HG02852 (cell line): ENCODE measurements around the gene AMBRA1.

Source experiments
- ATAC-seq: cut with Tn5 transposase; IDR thresholded peaks from one replicate; pipeline ENCODE4 v1.9.1; 2021; ENCODE audit warnings: mild to moderate bottlenecking, moderate library complexity; ENCODE audit not compliant: unreplicated experiment

The AMBRA1 gene, protein sequence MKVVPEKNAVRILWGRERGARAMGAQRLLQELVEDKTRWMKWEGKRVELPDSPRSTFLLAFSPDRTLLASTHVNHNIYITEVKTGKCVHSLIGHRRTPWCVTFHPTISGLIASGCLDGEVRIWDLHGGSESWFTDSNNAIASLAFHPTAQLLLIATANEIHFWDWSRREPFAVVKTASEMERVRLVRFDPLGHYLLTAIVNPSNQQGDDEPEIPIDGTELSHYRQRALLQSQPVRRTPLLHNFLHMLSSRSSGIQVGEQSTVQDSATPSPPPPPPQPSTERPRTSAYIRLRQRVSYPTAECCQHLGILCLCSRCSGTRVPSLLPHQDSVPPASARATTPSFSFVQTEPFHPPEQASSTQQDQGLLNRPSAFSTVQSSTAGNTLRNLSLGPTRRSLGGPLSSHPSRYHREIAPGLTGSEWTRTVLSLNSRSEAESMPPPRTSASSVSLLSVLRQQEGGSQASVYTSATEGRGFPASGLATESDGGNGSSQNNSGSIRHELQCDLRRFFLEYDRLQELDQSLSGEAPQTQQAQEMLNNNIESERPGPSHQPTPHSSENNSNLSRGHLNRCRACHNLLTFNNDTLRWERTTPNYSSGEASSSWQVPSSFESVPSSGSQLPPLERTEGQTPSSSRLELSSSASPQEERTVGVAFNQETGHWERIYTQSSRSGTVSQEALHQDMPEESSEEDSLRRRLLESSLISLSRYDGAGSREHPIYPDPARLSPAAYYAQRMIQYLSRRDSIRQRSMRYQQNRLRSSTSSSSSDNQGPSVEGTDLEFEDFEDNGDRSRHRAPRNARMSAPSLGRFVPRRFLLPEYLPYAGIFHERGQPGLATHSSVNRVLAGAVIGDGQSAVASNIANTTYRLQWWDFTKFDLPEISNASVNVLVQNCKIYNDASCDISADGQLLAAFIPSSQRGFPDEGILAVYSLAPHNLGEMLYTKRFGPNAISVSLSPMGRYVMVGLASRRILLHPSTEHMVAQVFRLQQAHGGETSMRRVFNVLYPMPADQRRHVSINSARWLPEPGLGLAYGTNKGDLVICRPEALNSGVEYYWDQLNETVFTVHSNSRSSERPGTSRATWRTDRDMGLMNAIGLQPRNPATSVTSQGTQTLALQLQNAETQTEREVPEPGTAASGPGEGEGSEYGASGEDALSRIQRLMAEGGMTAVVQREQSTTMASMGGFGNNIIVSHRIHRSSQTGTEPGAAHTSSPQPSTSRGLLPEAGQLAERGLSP (N-terminal part only)

DNA sequence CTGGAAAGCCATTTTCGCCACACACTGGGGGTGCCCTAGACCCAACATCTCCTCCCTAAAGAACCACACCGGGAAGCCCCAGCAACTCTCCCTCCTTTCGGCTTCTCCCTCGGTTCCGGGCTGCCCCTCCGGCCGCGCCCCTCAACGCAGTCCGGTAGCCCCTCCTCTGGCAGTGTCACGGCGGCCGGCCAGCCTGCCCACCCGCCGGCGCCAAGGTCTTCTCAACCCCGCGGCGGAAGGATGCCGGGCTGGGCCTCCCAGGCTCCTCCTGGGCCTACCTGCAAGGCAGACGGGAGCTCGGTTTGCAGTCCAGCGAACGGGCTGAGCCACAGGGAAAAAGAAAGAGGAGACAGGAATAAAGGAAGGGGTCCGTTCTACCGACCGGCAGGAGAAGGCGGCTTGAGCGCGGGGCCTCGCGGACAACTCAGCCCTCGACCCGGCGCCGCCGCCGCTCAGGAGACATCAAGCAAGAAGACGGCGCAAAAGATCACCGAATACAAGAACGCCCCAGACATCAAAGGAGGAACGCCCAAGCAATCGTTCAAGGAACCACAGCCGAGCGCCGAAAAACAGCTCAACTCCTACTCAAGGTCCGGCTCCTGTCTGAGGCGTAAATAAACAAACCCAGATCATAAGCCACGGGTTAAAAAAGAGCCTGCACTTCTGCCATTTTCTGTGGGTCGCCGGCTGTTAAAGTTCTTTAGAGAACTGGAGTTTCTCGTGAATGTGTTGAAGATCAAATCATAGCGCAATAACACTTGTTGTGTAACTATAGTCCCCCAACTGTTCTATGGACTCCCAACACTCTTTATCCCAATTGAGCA is at the start of gene AMBRA1:
Gene AMBRA1 (minus strand): TSS at position 474 of the 824 bp plus-strand sequence. CDS start 45,643 bp downstream, outside the sequence.
- ATAC-seq, result peak; percentile 72

DNA sequence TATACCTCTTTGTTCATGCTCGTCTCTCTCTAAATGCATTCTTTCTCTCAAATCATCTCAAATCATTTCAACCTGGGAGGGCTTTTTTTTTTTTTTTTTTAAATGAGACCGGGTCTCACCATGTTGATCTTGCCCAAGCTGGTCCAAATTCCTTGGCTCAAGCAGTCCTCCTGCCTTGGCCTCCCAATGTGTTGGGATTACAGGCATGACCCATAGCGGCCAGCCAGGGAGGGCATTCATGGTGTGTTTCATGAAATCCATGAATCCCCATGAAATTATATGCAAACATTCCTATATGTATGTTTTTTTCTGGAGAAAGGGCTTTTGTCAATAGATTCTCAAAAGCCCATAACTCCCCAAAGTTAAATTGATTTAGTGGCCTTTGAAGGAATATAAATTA is 49.7 kb upstream of the AMBRA1 start:
- ATAC-seq, result no peak

DNA sequence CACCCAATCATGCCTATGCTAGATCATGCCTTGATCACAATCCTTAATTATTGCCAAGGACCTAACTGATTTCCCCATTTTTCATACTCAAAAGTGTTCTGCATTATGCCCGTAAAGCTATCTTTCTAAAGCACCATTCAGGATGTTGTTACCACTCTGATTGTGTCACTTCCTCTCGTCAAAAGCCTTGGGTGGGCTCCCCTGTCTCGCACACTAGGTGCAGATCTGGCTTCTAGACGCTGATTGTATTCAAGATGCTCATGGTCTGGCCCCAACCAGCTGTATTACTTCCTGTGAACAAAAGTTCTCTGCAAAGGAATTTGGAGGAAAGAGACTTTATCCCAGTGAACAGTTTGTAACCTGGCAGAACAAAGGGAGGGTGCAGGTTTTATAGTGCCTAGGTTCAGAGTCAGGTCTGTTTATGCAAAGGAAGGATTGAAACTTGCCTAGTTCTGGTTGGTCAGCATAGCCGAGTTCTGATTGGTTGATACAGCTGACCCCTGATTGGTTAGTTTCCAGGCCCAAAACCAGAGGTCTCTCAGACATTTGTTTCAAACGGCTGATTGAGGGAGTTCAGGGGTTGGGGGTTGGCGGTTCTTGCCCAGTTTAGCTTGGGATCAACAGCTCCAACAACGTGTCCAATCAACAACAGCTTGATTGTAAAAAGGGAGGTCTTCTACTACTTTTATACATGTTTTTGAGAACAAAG is 49.0 kb upstream of the AMBRA1 start:
- ATAC-seq, result no peak

DNA sequence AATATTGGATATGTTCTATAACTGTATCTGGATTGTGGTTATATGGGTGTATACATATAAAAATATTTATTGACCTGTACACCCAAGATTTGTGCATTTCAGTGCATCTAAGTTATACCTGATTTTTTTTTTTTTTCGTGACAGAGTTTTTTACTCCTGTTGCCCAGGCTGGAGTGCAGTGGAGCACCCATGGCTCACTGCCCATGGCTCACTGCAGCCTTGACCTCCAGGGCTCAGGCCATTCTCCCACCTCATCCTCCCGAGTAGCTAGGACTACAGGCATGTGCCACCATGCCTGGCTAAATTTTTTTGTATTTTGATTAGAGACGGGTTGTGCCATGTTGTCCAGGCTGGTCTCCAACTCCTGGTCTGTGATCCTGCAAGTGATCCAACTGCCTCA is 47.8 kb upstream of the AMBRA1 start:
- ATAC-seq, result no peak

DNA sequence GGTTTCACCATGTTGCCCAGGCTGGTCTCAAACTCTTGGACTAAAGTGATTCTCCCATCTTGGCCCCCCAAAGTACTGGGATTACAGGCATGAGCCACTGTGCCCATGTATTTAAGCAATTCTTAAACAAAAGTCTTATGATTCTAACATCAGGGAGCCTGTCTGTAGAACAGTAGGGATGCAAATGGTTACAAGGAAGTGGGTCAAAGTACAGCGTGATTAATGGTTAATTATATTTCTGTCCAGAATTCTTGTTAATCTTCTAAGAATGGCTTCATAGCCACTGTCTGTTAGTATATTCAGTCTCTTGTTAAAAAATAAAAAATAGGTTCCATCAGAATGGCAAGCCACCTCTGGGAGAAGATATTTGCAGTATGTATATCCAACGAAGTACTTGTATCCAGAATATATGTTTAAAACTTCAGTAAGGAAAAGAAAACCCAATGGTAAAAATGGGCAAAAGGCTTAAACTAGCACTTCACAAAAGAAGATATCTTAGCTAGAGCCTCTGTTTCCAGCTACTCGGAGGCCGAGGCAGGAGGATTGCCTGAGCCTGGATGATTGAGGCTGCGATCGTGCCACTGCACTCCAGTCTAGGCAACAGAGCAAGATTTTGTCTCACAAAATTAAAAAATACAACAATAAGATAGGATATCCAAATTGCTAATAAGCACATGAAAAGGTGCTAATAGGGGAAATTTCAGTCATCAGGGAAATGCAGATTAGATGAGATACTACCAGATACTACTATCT is 46.4 kb upstream of the AMBRA1 start:
- ATAC-seq, result no peak

DNA sequence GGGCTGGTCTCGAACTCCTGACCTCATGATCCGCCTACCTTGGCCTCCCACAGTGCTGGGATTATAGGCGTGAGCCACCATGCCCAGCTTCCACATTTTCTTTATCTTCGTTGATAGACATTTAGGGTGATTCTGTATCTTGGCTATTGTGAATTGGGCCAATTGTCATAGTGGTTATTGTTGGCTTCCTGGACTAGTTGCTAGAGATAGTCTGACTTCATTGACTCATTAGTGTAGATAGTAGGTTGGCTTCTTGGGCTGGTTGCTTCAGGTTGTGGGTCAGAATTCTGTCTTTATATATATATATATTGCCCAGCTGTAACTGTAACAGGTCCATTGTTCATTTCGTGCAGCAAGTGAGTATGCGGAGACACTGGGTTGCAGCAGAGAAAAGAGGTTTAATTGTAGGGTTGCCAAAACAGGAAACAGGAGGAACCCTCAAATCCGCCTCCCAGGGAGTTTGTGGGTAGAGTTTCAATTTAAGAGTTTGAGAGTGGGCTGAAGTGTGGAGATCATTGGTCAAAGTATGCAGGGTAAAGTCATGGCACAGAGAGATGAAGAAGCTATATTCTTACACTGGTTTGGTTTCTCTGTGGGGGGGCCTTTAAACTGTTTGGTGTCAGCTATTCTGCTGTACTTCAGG is 45.5 kb upstream of the AMBRA1 start:
- ATAC-seq, result no peak

DNA sequence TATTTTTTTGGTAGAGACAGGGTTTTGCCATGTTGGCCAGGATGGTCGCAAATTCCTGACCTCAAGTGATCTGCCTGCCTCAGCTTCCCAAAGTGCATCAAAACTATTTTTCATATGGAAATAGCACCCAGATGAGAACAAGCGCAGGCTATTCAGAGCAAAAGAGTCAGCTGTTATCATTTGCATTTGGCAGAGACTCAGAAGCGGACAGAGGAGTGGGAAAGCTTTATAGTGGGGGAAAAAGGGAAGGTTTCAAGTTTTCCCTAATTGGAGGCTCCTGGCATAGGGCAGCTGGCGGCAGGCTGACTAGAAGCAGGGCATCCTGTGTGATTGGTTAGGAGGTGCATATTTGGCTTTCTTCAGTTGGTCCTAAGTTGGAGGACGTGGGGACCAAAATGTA is 43.7 kb upstream of the AMBRA1 start:
- ATAC-seq, result no peak

DNA sequence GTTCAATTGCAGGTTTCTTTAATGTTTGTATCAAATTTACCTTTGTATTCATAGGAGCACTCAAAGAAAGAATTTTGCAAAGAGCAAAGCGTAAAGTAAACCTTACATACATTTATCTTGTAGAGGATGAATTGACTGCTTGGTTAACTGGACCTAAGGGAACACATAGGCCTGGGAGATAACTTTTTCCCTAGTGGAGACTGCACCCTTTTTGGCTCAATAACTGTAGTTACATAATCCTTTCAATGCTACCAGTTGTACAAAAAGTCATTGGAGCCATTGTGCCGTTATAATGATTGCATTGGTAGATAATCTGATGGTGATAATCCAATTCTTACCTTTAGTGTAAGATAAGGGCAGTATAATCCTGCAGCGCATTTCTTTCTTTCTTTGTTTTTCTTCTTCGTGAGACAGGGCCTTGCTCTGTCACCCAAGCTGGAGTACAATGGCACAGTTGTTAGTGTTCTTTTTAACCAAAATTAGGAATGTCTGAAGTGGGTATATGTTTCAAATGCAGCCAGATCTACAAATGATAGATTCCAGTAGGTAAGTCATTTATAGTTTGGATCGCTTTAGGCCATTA is 41.8 kb upstream of the AMBRA1 start:
- no peak for ATAC-seq

DNA sequence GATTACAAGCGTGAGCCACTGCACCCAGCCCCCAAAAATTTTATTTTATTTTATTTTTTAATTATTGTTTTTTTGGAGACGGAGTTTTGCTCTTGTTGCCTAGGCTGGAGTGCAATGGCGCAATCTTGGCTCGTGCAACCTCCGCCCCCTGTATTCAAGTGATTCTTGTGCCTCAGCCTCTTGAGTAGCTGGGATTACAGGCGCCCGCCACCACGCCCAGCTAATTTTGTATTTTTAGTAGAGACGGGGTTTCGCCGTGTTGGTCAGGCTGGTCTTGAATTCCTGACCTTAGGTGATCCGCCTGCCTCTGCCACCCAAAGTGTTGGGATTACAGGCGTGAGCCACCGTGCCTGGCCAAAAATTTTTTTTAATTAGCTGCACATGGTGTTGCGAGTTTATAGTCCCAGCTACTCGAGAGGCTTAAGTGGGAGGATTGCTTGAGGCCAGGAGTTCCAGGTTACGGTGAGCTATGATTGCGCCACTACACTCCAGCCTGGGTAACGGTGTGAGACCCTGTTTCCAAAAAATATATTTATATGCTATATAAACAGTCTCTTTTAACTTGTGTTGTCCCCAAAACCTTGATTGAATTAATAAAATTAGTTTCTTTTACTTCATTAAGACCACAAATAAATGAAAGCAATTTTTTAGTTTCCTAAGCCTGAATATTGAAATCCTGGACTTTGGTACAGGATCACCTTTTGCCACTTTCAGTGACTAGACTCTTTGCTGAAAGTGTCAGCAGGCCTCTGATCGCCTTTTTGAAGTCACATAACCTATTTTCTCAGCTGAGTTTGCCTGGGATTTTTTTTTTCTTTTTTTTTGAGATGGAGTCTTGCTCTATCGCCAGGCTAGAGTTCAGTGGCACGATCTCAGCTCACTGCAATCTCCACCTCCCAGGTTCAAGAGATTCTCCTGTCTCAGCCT is 39.7 kb upstream of the AMBRA1 start:
- ATAC-seq, result no peak

DNA sequence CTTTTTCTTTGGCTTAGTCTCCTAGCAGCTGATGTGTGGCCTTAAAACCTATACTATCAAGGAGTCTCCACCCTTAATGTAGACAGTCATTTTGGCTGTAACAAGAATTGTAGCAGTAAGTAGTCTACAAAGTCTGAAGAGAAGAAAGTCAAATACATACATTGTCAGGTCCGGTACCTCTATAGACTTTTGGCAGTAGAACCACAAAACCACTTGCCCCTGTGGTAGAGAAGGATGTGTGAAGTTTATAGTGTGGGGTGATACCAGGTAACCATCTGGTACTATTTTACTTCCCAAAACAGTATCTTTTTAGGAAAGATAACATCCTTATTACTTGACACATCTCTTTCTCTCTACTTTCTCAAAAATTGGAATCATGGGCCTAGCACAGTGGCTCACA is 38.7 kb upstream of the AMBRA1 start:
- no peak for ATAC-seq

DNA sequence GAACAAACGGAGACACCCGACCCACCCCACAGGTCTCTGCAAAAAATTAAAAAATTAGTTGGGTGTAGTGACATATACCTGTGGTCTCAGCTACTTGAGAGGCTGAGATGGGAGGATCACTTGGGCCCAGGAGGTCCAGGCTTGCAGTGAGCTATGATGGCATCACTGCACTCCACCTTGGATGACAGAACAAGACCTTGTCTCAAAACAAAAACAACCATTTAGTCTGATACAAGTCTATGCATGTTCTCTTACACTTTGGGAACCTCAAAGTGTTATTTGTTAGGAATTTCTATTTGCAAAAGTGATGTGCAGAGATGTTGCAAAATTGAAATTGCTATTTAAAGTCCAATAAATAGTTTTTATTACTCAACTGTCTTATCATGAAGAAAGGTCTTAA is 37.9 kb upstream of the AMBRA1 start:
- ATAC-seq, result no peak

DNA sequence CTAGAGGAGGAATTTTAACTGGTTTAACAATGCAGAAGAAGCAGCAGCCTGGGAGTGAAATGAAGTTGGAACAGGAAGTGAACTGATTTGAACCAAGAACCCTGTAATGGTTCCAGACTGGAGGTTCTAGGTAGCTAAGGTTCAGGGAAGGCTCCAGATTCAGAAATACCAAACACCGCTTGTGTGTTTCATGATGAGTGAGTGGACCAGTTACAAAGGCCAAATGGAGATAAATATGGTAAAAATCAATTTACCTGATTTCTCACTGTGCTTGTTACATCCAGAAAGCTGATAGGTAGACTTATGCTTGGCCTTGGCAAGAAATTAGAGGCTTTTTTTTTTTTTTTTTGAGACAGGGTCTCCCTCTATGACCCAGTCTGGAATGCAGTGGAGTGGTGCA is 36.4 kb upstream of the AMBRA1 start:
- no peak for ATAC-seq

DNA sequence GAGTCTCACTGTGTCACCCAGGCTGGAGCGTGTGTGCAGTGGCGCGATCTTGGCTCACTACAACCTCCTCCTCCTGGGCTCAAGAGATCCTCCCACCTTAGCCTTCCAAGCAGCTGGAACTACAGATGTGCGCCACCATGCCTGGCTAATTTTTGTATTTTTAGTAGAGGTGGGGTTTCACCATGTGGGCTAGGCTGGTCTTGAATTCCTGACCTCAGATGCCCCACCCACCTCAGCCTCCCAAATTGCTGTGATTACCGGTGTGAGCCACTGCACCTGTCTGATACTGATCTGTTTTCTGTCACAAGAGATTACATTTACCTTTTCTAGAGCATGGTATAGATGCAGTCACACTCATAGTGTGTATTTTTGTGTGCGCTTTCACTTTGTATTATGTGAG is 35.1 kb upstream of the AMBRA1 start:
- no peak for ATAC-seq

DNA sequence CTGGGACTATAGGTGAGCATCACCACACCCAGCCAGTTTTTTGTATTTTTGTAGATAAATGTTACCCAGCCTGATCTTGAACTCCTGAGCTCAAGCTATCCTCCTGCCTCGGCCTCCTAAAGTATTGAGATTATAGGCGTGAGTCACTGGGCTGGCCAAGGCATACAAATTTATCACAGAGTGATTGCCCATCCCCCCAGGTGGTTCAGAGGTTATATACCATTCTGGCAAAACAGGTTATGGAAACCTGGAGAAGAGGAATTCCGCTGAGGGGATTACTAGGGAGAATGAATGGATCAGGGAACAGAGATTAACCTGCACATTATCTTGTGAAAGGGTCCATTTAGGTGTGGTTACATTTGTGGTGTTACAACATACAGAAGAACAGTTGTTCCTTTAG is 31.6 kb upstream of the AMBRA1 start:
- no peak for ATAC-seq

DNA sequence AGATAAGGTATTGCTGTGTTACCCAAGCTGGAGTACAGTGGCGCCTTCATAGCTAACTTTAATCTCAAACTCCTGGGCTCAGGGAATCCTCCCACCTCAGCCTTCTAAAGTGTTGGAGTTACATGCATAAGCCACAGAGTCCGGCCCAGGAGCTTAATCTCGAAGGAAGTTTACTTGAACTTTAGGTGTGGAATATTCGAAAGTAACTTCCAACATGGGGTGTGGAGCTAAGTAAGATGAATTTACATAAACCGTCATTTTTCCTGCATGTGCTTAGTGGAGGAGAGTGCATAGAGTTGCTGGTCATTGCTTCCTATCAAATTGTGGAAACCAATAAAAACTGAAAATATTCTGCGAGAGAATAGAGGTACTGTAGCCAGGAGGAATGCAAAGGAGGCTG is 25.0 kb upstream of the AMBRA1 start:
- ATAC-seq, result no peak

DNA sequence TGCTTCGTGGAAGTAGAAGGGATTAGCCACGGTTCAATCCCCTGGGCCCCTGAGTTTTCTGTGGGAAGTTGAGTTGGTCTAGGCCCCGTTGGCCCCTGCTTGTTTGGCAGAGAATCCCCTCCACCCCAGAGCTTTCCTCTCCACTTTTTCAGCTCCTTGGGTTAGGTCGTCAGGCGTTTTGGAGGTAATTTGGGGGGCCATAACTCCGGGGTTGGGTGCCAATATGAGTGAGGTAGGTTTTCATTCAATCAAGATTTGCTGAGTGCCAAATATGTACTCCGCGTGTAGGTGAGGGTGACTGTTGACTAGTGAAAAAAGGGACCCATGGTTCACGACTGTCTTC is 24.1 kb upstream of the AMBRA1 start:
- ATAC-seq, result no peak
